ENCODE measurements around the gene S100G. TPM values are rescaled to one million over a fixed set of nuclear protein-coding genes. Genes with fewer than 3 reads are reported as not detected.

Gene S100G
- total RNA-seq, 1 experiment from 2014 or later = not detected

DNA sequence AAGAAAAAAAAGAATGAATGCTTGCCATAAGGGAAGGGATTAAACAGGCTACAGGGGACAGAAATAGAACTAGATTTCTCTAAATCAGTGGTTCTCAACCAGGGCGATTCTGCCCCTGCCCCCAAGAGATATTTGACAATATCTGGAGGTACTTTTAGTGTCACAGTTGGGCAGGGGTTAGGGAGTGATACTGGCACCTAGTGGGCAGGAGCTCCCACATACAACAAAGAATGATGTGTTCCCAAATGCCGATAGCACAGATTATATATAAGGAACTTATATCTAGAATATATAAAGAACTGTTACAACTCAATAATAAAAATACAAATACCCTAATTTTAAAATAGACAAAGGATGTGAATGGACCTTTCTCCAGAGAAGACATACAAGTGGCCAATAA, 14.7 kb downstream of the S100G start:
- H3K27me3 ChIP-seq (ENCODE audit: low read length) = no peaks in the 10 kb centered on the region
- no peak overlapping the region for H3K4me2 ChIP-seq (ENCODE audit: low read length)
- no peak overlapping the region for H3K4me3 ChIP-seq (ENCODE audit: low read length)
- H3K36me3 ChIP-seq (ENCODE audit: low read depth, low read length) = peaks cover 3% of the 10 kb centered on the region; the same call in 1 of the 2 replicates
- H3K9me2 ChIP-seq (replicated peaks; ENCODE audit: low read length) = no peaks in the 10 kb centered on the region
- no peaks in the 10 kb centered on the region for H3F3A ChIP-seq (ENCODE audit: low read length, unreplicated experiment)
- no peaks in the 10 kb centered on the region for H4K20me1 ChIP-seq (ENCODE audit: low read length)
- no peaks in the 10 kb centered on the region for H3K79me2 ChIP-seq (ENCODE audit: low read length)
- intact Hi-C loops (cut with micrococcal nuclease) = loop anchor here (1.0 to 10.0 kb wide), 4 partner anchors 228 to 810 kb away; partner anchors contain the start of genes AP1S2 and GRPR
- DNase-seq (peak; percentile 33), ATAC-seq (peak; percentile 59)
- CTCF ChIA-PET = interaction anchor here (0.6 to 1.1 kb wide), 4 partner anchors 85 to 541 kb away, joined by 3 to 14 read pairs (median 3); partner anchors contain the start of gene GRPR
- no peaks in the 10 kb centered on the region for H3K9me3 ChIP-seq (ENCODE audit: low read length)
- peaks cover 42% of the 10 kb centered on the region for H3K4me1 ChIP-seq (ENCODE audit: insufficient read depth, low read length)
- no peak for TF ChIP-seq EZH2 (IDR thresholded peaks at IDR 0.05; ENCODE audit: low read length, unreplicated experiment)
- peak; percentile 44 for TF ChIP-seq CTCF (conservative IDR thresholded peaks at IDR 0.05; ENCODE audit: low read depth, low read length)
- BruUV-seq (replicated peaks) = no TSS peak
- H2AFZ ChIP-seq (ENCODE audit: low read length) = no peak overlapping the region
- H3K9ac ChIP-seq (ENCODE audit: low read length) = no peak overlapping the region
- peak overlapping the region; percentile 38 for H3K27ac ChIP-seq (ENCODE audit: low read length)
- POLR2A ChIA-PET (ENCODE audit: unreplicated experiment) = interaction anchor here (0.7 kb wide), 1 partner anchor 198 kb away, joined by 3 read pairs; no protein-coding TSS in a partner anchor

GRCh38 chrX:16665089-16665488, 15.1 kb downstream of the S100G start:
- H3K9me3 ChIP-seq (ENCODE audit: low read length) = no peaks in the 10 kb centered on the region
- H3K4me2 ChIP-seq (ENCODE audit: low read length) = no peak overlapping the region
- peaks cover 3% of the 10 kb centered on the region; the same call in 1 of the 2 replicates for H3K36me3 ChIP-seq (ENCODE audit: low read depth, low read length)
- no peaks in the 10 kb centered on the region for H3K27me3 ChIP-seq (ENCODE audit: low read length)
- H3K9ac ChIP-seq (ENCODE audit: low read length) = no peak overlapping the region
- no peaks in the 10 kb centered on the region for H3F3A ChIP-seq (ENCODE audit: low read length, unreplicated experiment)
- no peak overlapping the region for H2AFZ ChIP-seq (ENCODE audit: low read length)
- POLR2A ChIA-PET (ENCODE audit: unreplicated experiment) = no interaction called here
- no peak overlapping the region for H3K27ac ChIP-seq (ENCODE audit: low read length)
- DNase-seq (no peak), ATAC-seq (no peak)
- CTCF ChIA-PET = interaction anchor here (1.1 kb wide), 1 partner anchor 86 kb away, joined by 3 read pairs; no protein-coding TSS in a partner anchor
- peaks cover 39% of the 10 kb centered on the region for H3K4me1 ChIP-seq (ENCODE audit: insufficient read depth, low read length)
- intact Hi-C loops (cut with micrococcal nuclease) = loop anchor here (10.0 kb wide), 1 partner anchor 810 kb away; the partner anchor contains the start of gene AP1S2
- no TSS peak for BruUV-seq (replicated peaks)
- H4K20me1 ChIP-seq (ENCODE audit: low read length) = no peaks in the 10 kb centered on the region
- H3K79me2 ChIP-seq (ENCODE audit: low read length) = no peaks in the 10 kb centered on the region
- H3K9me2 ChIP-seq (replicated peaks; ENCODE audit: low read length) = no peaks in the 10 kb centered on the region
- H3K4me3 ChIP-seq (ENCODE audit: low read length) = no peak overlapping the region
- TF ChIP-seq CTCF (conservative IDR thresholded peaks at IDR 0.05; ENCODE audit: low read depth, low read length) (no peak), EZH2 (IDR thresholded peaks at IDR 0.05; ENCODE audit: low read length, unreplicated experiment) (no peak)

DNA sequence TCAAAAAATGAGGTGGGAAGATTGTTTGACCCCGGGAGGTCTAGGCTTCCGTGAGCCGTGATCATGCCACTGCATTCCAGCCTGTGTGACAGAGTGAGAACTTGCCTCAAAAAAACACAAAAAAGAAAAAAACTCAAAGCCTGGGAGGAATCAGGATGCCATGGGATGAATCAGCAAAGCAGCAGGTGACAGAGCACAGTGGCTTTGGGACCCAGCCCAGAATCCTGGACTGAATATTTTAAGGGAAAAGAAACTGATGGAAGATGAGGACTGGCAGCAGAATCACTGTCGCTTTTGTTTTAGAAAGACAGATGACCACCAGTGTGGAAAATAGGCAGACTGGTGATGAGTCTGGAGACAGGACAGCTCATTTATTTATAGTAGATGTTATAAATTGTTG, 16.6 kb downstream of the S100G start:
- Histone ChIP-seq H3K79me2 (ENCODE audit: low read length) (no peaks in the 10 kb centered on the region), H3F3A (ENCODE audit: low read length, unreplicated experiment) (no peaks in the 10 kb centered on the region), H3K4me2 (ENCODE audit: low read length) (no peak overlapping the region), H3K4me3 (ENCODE audit: low read length) (no peak overlapping the region), H3K27me3 (ENCODE audit: low read length) (no peaks in the 10 kb centered on the region), H3K9me3 (ENCODE audit: low read length) (no peaks in the 10 kb centered on the region), H4K20me1 (ENCODE audit: low read length) (no peaks in the 10 kb centered on the region), H3K9me2 (replicated peaks; ENCODE audit: low read length) (no peaks in the 10 kb centered on the region), H2AFZ (ENCODE audit: low read length) (no peak overlapping the region), H3K9ac (ENCODE audit: low read length) (no peak overlapping the region), H3K4me1 (ENCODE audit: insufficient read depth, low read length) (peaks cover 39% of the 10 kb centered on the region), H3K27ac (ENCODE audit: low read length) (peak overlapping the region; percentile 57), H3K36me3 (ENCODE audit: low read depth, low read length) (no peaks in the 10 kb centered on the region; the same call in 1 of the 2 replicates)
- no peak for TF ChIP-seq CTCF (conservative IDR thresholded peaks at IDR 0.05; ENCODE audit: low read depth, low read length)
- TF ChIP-seq EZH2phosphoT487 (IDR thresholded peaks at IDR 0.05; ENCODE audit: borderline replicate concordance, low read length) = no peak
- TF ChIP-seq EZH2 (IDR thresholded peaks at IDR 0.05; ENCODE audit: low read length, unreplicated experiment) = no peak
- ChIA-PET POLR2A (ENCODE audit: unreplicated experiment) (interaction anchor here (0.8 kb wide), 1 partner anchor 56 kb away, joined by 25 read pairs; no protein-coding TSS in a partner anchor), CTCF (interaction anchor here (0.6 kb wide), 1 partner anchor 545 kb away, joined by 3 read pairs; no protein-coding TSS in a partner anchor)
- no TSS peak for BruUV-seq (replicated peaks)
- peak; percentile 42 for DNase-seq
- ATAC-seq = peak; percentile 51
- intact Hi-C loops (cut with micrococcal nuclease) = loop anchor here (10.0 kb wide), 1 partner anchor 812 kb away; the partner anchor contains the start of gene AP1S2
